K562 (cell line): ENCODE data around the gene VDAC1. TPM values are rescaled to one million over a fixed set of nuclear protein-coding genes. Genes with fewer than 3 reads are reported as not detected.
A peak's percentile ranks its signal among the peaks of the same experiment; 100 is the strongest.

Experiments
- ATAC-seq: fragments of 200-7000 bp; cut with Tn5 transposase; 3 replicates; pipeline ENCODE4 v1.9.1; 2020; ENCODE audit warnings: moderate library complexity
- BruUV-seq: library from RNA; stranded (reverse); fragments of 400-500 nt; replicated peaks from 2 replicates; lab custom pipeline; 2021; lab: Mats Ljungman, UMichigan
- CTCF ChIA-PET: fragments of 300-600 bp; formaldehyde crosslinking; extraction: SDS; loops from one replicate; lab custom pipeline; 2021; ENCODE audit warnings: low intra/inter-chr PET ratio; lab: Yijun Ruan, JAX
- POLR2A ChIA-PET: fragments of 300-600, 350-650 bp; sonication (Branson Sonifier 250); formaldehyde crosslinking; extraction: SDS; loops from one replicate; lab custom pipeline; 2021; ENCODE audit warnings: antibody characterized with exemption, inconsistent platforms; lab: Yijun Ruan, JAX
- DNase-seq, 4 experiments: peaks; one replicate each; pipeline versions ENCODE4 v3.0.0 to v3.0.0-alpha.2; 2011 to 2018; ENCODE audit warnings: low spot score in 3 of 4, mixed read lengths in 3 of 4; ENCODE audit errors: extremely low read depth in 1 of 4
- FAIRE-seq: peaks from 2 replicates; lab custom pipeline; 2011; peaks lifted over from hg19 to GRCh38; lab: Jason Lieb, UNC
- H2AFZ ChIP-seq: 2 replicates; pipeline ENCODE4 v1.6.0; 2011; ENCODE audit warnings: low read depth, low read length, control low read depth, inconsistent platforms
- H3K27ac ChIP-seq: fragments of 200-600 bp; 3 replicates; pipeline ENCODE4 v1.8.0; 2011; ENCODE audit warnings: low read depth, mild to moderate bottlenecking, control low read depth, inconsistent platforms, low read length, moderate library complexity, mixed read lengths; ENCODE audit errors: extremely low read depth
- H3K27me3 ChIP-seq, 2 experiments: fragments of 300-600 bp in 1 of 2; 2 replicates in 1 of 2; 3 replicates in 1 of 2; pipeline versions ENCODE4 v1.6.0 to v1.8.0; 2011; ENCODE audit warnings: inconsistent platforms in 2 of 2, low read length in 2 of 2, mild to moderate bottlenecking in 1 of 2, mixed read lengths in 1 of 2, moderate library complexity in 1 of 2; ENCODE audit not compliant: control insufficient read depth in 2 of 2, insufficient read depth in 2 of 2
- H3K36me3 ChIP-seq: fragments of 300-600 bp; 3 replicates; pipeline ENCODE4 v1.8.0; 2011; ENCODE audit warnings: mild to moderate bottlenecking, low read length, inconsistent platforms; ENCODE audit not compliant: control insufficient read depth, insufficient read depth
- H3K4me1 ChIP-seq, 2 experiments: fragments of 200-600 bp in 1 of 2; replicated peaks in 1 of 2; 2 replicates in 1 of 2; 3 replicates in 1 of 2; pipeline versions ENCODE4 v1.5.1 to v1.8.0; 2011; ENCODE audit warnings: inconsistent platforms in 2 of 2, low read length in 2 of 2, mild to moderate bottlenecking in 1 of 2, mixed read lengths in 1 of 2, moderate library complexity in 1 of 2; ENCODE audit not compliant: control insufficient read depth in 2 of 2, insufficient read depth in 2 of 2
- H3K4me2 ChIP-seq: 2 replicates; pipeline ENCODE4 v1.6.1; 2011; ENCODE audit warnings: low read length, control low read depth, inconsistent platforms, mixed read lengths; ENCODE audit not compliant: insufficient read depth
- H3K4me3 ChIP-seq: fragments of 200-600 bp; sonication (generic), shearing (Covaris generic); 2 replicates; pipeline ENCODE4 v1.5.1; 2016; ENCODE audit warnings: control low read depth, inconsistent platforms
- H3K79me2 ChIP-seq: fragments of 200-600 bp; 3 replicates; pipeline ENCODE4 v1.8.0; 2011; ENCODE audit warnings: low read length, inconsistent platforms; ENCODE audit not compliant: control insufficient read depth, insufficient read depth
- H3K9ac ChIP-seq, 2 experiments: 2 replicates each; pipeline versions ENCODE4 v1.6.0 to v1.6.1; 2011; ENCODE audit warnings: low read depth in 2 of 2, low read length in 2 of 2, control low read depth in 1 of 2, inconsistent platforms in 1 of 2, mild to moderate bottlenecking in 1 of 2, mixed read lengths in 1 of 2; ENCODE audit not compliant: insufficient read depth in 1 of 2
- H3K9me1 ChIP-seq: one replicate; pipeline ENCODE4 v1.6.0; 2011; ENCODE audit warnings: inconsistent platforms, mild to moderate bottlenecking, low read length, moderate library complexity; ENCODE audit not compliant: control insufficient read depth, insufficient read depth
- H3K9me3 ChIP-seq: replicated peaks from 2 replicates; pipeline ENCODE4 v1.5.1; 2011; ENCODE audit warnings: low read depth, low read length, inconsistent platforms; ENCODE audit not compliant: control insufficient read depth, insufficient read depth
- H4K20me1 ChIP-seq: replicated peaks from 2 replicates; pipeline ENCODE4 v1.6.1; 2011; ENCODE audit warnings: low read length, inconsistent platforms, mixed read lengths; ENCODE audit not compliant: control insufficient read depth, insufficient read depth
- BACH1 ChIP-seq: fragments of 200-800 bp; sonication (Bioruptor generic); IDR thresholded peaks from 2 replicates; pipeline ENCODE4 v1.6.1; 2016; ENCODE audit warnings: missing genetic modification characterization, missing compliant biosample characterization
- CREBBP ChIP-seq: IDR thresholded peaks from one replicate; pipeline ENCODE4 v1.6.1; 2012; ENCODE audit warnings: low read depth, mild to moderate bottlenecking, control low read depth, inconsistent platforms, low read length
- ELF2 ChIP-seq: fragments of 250-450 bp; sonication (Bioruptor Pico); IDR thresholded peaks from 2 replicates; pipeline ENCODE4 v1.5.0; 2021; ENCODE audit warnings: mild to moderate bottlenecking
- ETV1 ChIP-seq: fragments of 450-650 bp; conservative IDR thresholded peaks from 2 replicates; pipeline ENCODE4 v1.6.1; 2016; ENCODE audit warnings: missing genetic modification characterization, control low read depth, low read depth, missing compliant biosample characterization
- GATA2 ChIP-seq: sonication (generic); formaldehyde crosslinking; IDR thresholded peaks from 2 replicates; pipeline ENCODE4 v1.4.0; 2020; ENCODE audit warnings: mild to moderate bottlenecking, missing genetic modification reagents
- HNRNPK ChIP-seq: fragments of 200-400 bp; formaldehyde crosslinking; IDR thresholded peaks from one replicate; pipeline ENCODE4 v1.6.1; 2018; ENCODE audit warnings: mild to moderate bottlenecking, low read depth, low read length; ENCODE audit not compliant: poor library complexity, severe bottlenecking
- KDM5B ChIP-seq: fragments of 200-600 bp; sonication (generic); IDR thresholded peaks from 2 replicates; pipeline ENCODE4 v1.6.1; 2012; ENCODE audit warnings: low read depth, mild to moderate bottlenecking, moderate library complexity, low read length, control low read depth, inconsistent platforms; ENCODE audit not compliant: insufficient replicate concordance
- L3MBTL2 ChIP-seq: fragments of 450-650 bp; IDR thresholded peaks from 2 replicates; pipeline ENCODE4 v1.6.1; 2016; ENCODE audit warnings: mild to moderate bottlenecking, moderate library complexity
- MXI1 ChIP-seq: IDR thresholded peaks from 2 replicates; pipeline ENCODE4 v1.6.1; 2011; ENCODE audit warnings: low read depth, mild to moderate bottlenecking, improper control_type of control experiment, low read length
- POLR2G ChIP-seq: fragments of 200-400 bp; formaldehyde crosslinking; IDR thresholded peaks from 2 replicates; pipeline ENCODE4 v1.6.1; 2017; ENCODE audit warnings: low read depth, mild to moderate bottlenecking, antibody characterized with exemption, low read length, moderate library complexity
- POLR2H ChIP-seq: IDR thresholded peaks from 2 replicates; pipeline ENCODE4 v1.6.1; 2016; ENCODE audit warnings: missing genetic modification characterization, low read depth, mild to moderate bottlenecking, control low read depth, missing compliant biosample characterization, moderate library complexity
- POU5F1 ChIP-seq: fragments of 150-350 bp; IDR thresholded peaks from 2 replicates; pipeline ENCODE4 v1.6.1; 2014; ENCODE audit warnings: borderline replicate concordance, low read length, low read depth, mild to moderate bottlenecking; ENCODE audit not compliant: partially characterized antibody
- PTRF ChIP-seq: fragments of 450-650 bp; IDR thresholded peaks from 2 replicates; pipeline ENCODE4 v1.6.1; 2016; ENCODE audit warnings: mild to moderate bottlenecking, missing genetic modification characterization, missing compliant biosample characterization
- RNF2 ChIP-seq: sonication (generic); IDR thresholded peaks from 2 replicates; pipeline ENCODE4 v1.6.1; 2016
- SOX6 ChIP-seq: fragments of 450-650 bp; IDR thresholded peaks from 2 replicates; pipeline ENCODE4 v1.6.1; 2014; ENCODE audit warnings: mild to moderate bottlenecking
- THRA ChIP-seq: fragments of 450-650 bp; IDR thresholded peaks from 2 replicates; pipeline ENCODE4 v1.6.1; 2017; ENCODE audit warnings: mild to moderate bottlenecking, moderate library complexity
- ZNF507 ChIP-seq: conservative IDR thresholded peaks from 2 replicates; pipeline ENCODE4 v1.6.1; 2017; ENCODE audit warnings: missing genetic modification characterization, missing compliant biosample characterization
- WGBS: fragments of 100-300 bp; shearing (Covaris generic); methylation state at CpG from one replicate; pipeline ENCODE4 v1.1.6; 2016; ENCODE audit warnings: low coverage, mixed read lengths; ENCODE audit not compliant: insufficient coverage; ENCODE audit errors: missing lambda C conversion rate; 5-methylcytosine and 5-hydroxymethylcytosine counted together
- in situ Hi-C: fragments of 300-500 bp; cut with MboI; formaldehyde crosslinking; loops from 4 replicates; pipeline ENCODE4 v1.15.0; 2018; ENCODE audit warnings: inconsistent platforms, mixed read lengths
- intact Hi-C: fragments of 100-400 bp; cut with micrococcal nuclease; formaldehyde crosslinking; loops from 2 replicates; pipeline ENCODE4 v1.14.2; 2022
- polyA plus RNA-seq, 8 experiments: library from polyadenylated mRNA; depleted of rRNA in 4 of 8; stranded (reverse) in 5 of 8; unstranded in 3 of 8; fragments of >200 nt; fragmentation: Nextera tagmentation in 2 of 8; fragmentation: Illumina TruSeq in 1 of 8; extraction: Ambion mirVana in 2 of 8; extraction: Trizol in 1 of 8; gene quantifications; 2 replicates each; pipeline versions ENCODE4 v1.2.1 to v1.2.3, GENCODE V29; 2011 to 2014; ENCODE audit warnings: inconsistent platforms in 1 of 8, missing spikeins in 1 of 8
- total RNA-seq, 7 experiments: library from RNA; depleted of rRNA in 6 of 7; stranded (reverse); fragments of >200 nt in 6 of 7; fragmentation: Illumina TruSeq in 2 of 7; extraction: Trizol in 2 of 7; gene quantifications; 2 replicates each; pipeline versions ENCODE4 v1.2.1 to v1.2.3, GENCODE V29; 2011 to 2021; ENCODE audit warnings: low replicate concordance in 1 of 7
- TF ChIP-seq, protein P1 (sequence below): fragments of 250-450 bp; sonication (Bioruptor Pico); IDR thresholded peaks from 2 replicates; pipeline ENCODE4 v1.8.0; 2021; ENCODE audit warnings: mild to moderate bottlenecking, moderate library complexity
- TF ChIP-seq, protein P2 (sequence below): IDR thresholded peaks from 2 replicates; pipeline ENCODE4 v1.6.1; 2014; ENCODE audit warnings: antibody characterized with exemption

VDAC1 gene
- total and polyA plus RNA-seq, 9 of the 15 experiments (the other 6 are each of a cell fraction or from before 2014, with no cell fraction given) = 168 to 366 (median 293) TPM

DNA sequence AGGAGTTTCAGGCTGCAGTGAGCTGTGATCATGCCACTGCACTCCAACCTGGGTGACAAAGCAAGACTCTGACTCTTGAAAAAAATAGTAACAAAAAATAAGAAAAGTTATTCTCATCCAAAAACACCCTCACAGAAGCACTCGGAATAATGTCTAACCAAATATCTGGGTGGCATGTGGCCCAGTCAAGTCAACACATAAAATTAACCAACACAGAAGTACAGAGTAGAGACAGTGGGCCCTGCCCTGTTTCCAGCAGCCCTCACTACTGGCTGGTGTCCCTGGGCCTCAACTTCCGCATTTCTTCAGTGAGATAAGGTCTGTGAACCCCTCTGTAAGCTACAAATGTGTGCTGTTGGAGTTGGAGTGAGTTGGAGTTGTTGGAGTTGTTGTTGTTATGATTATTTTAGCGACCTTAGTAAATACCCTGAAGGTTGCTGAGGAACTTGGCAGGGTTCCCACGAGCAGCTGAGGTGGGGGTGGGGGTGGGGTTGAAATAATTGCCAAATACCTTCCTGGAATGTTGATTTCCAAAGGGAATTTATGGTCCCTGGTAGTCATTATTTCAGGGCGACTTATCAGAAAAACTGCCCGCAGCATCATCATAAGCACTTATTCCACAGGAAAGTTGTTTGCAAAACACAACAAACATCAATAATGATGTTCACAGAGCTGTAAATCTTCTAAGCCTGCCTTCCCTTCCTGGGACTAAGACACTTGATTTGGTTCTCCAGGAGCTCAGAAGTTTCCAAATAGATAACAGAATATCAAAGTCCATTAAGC lies 66.5 kb downstream of the VDAC1 start:
- in situ Hi-C loops (no loop called here), intact Hi-C loops (no loop called here)
- Histone ChIP-seq H3K4me1 (peaks cover 41 to 73% of the 10 kb centered on the region in 2 experiments), H3K36me3 (no peaks in the 10 kb centered on the region), H2AFZ (peak overlapping the region; percentile 49), H4K20me1 (no peaks in the 10 kb centered on the region), H3K9me1 (peaks cover 3% of the 10 kb centered on the region), H3K4me3 (no peak overlapping the region), H3K79me2 (no peaks in the 10 kb centered on the region), H3K4me2 (peak overlapping the region; percentile 46; the same call in 1 of the 2 replicates), H3K9ac (peak overlapping the region in 1 of 2 experiments; percentile 55; a peak in 2 of 4 replicates), H3K27me3 (no peaks in the 10 kb centered on the region), H3K27ac (peak overlapping the region; percentile 68), H3K9me3 (no peaks in the 10 kb centered on the region; the same call in 1 of the 2 replicates)
- DNase-seq (peak in 2 of 4 experiments; percentile 74 to 84), FAIRE-seq (peak; percentile 87), ATAC-seq (peak; percentile 80)
- 1% methylated on average over 6 of the region's 6 CpGs for WGBS
- ChIA-PET CTCF (no interaction called here), POLR2A (interaction anchor here (0.6 to 3.0 kb wide), 6 partner anchors 9 to 369 kb away, joined by 3 to 13 read pairs (median 4); no protein-coding TSS in a partner anchor)
- BruUV-seq = no TSS peak
- TF ChIP-seq BACH1 (tag) (no peak), KDM5B (no peak), CREBBP (no peak), ZNF507 (no peak), SOX6 (0 out of 2 replicates have a peak, but pooled peaks have one; percentile 52), POLR2H (no peak), L3MBTL2 (peak; percentile 52), THRA (no peak), ELF2 (peak; percentile 76), GATA2 (CRISPR knock-in tag) (no peak), POLR2G (no peak), PTRF (tag) (no peak), ETV1 (tag) (peak; percentile 13), POU5F1 (no peak), HNRNPK (no peak), MXI1 (no peak), RNF2 (no peak)
- TF ChIP-seq, protein P1, sequence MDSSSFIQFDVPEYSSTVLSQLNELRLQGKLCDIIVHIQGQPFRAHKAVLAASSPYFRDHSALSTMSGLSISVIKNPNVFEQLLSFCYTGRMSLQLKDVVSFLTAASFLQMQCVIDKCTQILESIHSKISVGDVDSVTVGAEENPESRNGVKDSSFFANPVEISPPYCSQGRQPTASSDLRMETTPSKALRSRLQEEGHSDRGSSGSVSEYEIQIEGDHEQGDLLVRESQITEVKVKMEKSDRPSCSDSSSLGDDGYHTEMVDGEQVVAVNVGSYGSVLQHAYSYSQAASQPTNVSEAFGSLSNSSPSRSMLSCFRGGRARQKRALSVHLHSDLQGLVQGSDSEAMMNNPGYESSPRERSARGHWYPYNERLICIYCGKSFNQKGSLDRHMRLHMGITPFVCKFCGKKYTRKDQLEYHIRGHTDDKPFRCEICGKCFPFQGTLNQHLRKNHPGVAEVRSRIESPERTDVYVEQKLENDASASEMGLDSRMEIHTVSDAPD (CRISPR knock-in tag) = no peak
- TF ChIP-seq, protein P2, sequence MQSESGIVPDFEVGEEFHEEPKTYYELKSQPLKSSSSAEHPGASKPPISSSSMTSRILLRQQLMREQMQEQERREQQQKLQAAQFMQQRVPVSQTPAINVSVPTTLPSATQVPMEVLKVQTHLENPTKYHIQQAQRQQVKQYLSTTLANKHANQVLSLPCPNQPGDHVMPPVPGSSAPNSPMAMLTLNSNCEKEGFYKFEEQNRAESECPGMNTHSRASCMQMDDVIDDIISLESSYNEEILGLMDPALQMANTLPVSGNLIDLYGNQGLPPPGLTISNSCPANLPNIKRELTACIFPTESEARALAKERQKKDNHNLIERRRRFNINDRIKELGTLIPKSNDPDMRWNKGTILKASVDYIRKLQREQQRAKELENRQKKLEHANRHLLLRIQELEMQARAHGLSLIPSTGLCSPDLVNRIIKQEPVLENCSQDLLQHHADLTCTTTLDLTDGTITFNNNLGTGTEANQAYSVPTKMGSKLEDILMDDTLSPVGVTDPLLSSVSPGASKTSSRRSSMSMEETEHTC = no peak
